GM18861 (cell line): ENCODE data around the gene HIVEP3.
"Not testable (repeated sequence)": the region's sequence is repeated elsewhere in the genome, so short reads cannot be mapped to it uniquely, and the experiment has no call there.

Experiments
- ATAC-seq: cut with Tn5 transposase; IDR thresholded peaks from one replicate; pipeline ENCODE4 v1.9.1; 2021; ENCODE audit not compliant: unreplicated experiment

The HIVEP3 gene

GRCh38 chr1:41573785-41574713, 344.7 kb downstream of the HIVEP3 start:
- no peak for ATAC-seq

GRCh38 chr1:41573194-41573593, 345.5 kb downstream of the HIVEP3 start:
- ATAC-seq, result no peak

- no peak for ATAC-seq
These were observed 346.5 kb downstream of the HIVEP3 start for GRCh38 chr1:41572224-41572623.

GRCh38 chr1:41571041-41571440, 347.7 kb downstream of the HIVEP3 start:
- ATAC-seq, result no peak

GRCh38 chr1:41568204-41568603, 350.5 kb downstream of the HIVEP3 start:
- no peak for ATAC-seq

GRCh38 chr1:41566969-41567368, 351.8 kb downstream of the HIVEP3 start:
- no peak for ATAC-seq

- ATAC-seq, result no peak
These were observed 352.3 kb downstream of the HIVEP3 start for GRCh38 chr1:41566274-41566885.

- no peak for ATAC-seq
These were observed 353.8 kb downstream of the HIVEP3 start for GRCh38 chr1:41564741-41565475.

- no peak for ATAC-seq
These were observed 356.4 kb downstream of the HIVEP3 start for GRCh38 chr1:41562328-41562727.

- no peak for ATAC-seq
These were observed 357.8 kb downstream of the HIVEP3 start for GRCh38 chr1:41560931-41561330.

- ATAC-seq, result no peak
These were observed 358.2 kb downstream of the HIVEP3 start for GRCh38 chr1:41560496-41560895.

GRCh38 chr1:41559331-41559730, 359.4 kb downstream of the HIVEP3 start:
- no peak for ATAC-seq

GRCh38 chr1:41558761-41559171, 360.0 kb downstream of the HIVEP3 start:
- no peak for ATAC-seq

- ATAC-seq, result no peak
These were observed 360.8 kb downstream of the HIVEP3 start for GRCh38 chr1:41557751-41558455.

- not testable (repeated sequence) for ATAC-seq
These were observed 364.0 kb downstream of the HIVEP3 start for GRCh38 chr1:41554746-41555145.

- no peak for ATAC-seq
These were observed 370.8 kb downstream of the HIVEP3 start for GRCh38 chr1:41547781-41548560.

GRCh38 chr1:41547336-41547735, 371.4 kb downstream of the HIVEP3 start:
- ATAC-seq, result no peak

- ATAC-seq, result no peak
These were observed 371.9 kb downstream of the HIVEP3 start for GRCh38 chr1:41546833-41547135.

GRCh38 chr1:41545996-41546832, 372.5 kb downstream of the HIVEP3 start:
- ATAC-seq, result no peak
